Neural progenitor cell (in vitro differentiated cells): Measurements from ENCODE around the gene COX4I2. TPM values are rescaled to one million over a fixed set of nuclear protein-coding genes. Genes with fewer than 3 reads are reported as not detected.
A peak's percentile ranks its signal among the peaks of the same experiment; 100 is the strongest.

Experiments used
- DNase-seq: peaks from one replicate; pipeline ENCODE4 v3.0.0-alpha.2; 2016; ENCODE audit warnings: low spot score
- H2AFZ ChIP-seq: fragments of 200-600 bp; sonication (generic); replicated peaks from 2 replicates; pipeline ENCODE4 v1.6.1; 2016; ENCODE audit warnings: antibody characterized with exemption
- H3F3A ChIP-seq: fragments of 200-600 bp; sonication (generic); 2 replicates; pipeline ENCODE4 v1.6.1; 2016; ENCODE audit warnings: antibody characterized with exemption, low read depth
- H3K27ac ChIP-seq: fragments of 200-600 bp; sonication (generic); 2 replicates; pipeline ENCODE4 v1.5.1; 2016; ENCODE audit warnings: mild to moderate bottlenecking
- H3K27me3 ChIP-seq: fragments of 200-600 bp; sonication (generic); 2 replicates; pipeline ENCODE4 v1.6.1; 2016; ENCODE audit warnings: mild to moderate bottlenecking, moderate library complexity
- H3K36me3 ChIP-seq: fragments of 200-600 bp; sonication (generic); 2 replicates; pipeline ENCODE4 v1.5.1; 2016
- H3K4me1 ChIP-seq: fragments of 200-600 bp; sonication (generic); 2 replicates; pipeline ENCODE4 v1.6.1; 2016; ENCODE audit warnings: mixed run types
- H3K4me2 ChIP-seq: fragments of 200-600 bp; sonication (generic); 2 replicates; pipeline ENCODE4 v1.6.1; 2016
- H3K4me3 ChIP-seq: fragments of 200-600 bp; sonication (generic); 2 replicates; pipeline ENCODE4 v1.5.1; 2016
- H3K79me2 ChIP-seq: fragments of 200-600 bp; sonication (generic); 2 replicates; pipeline ENCODE4 v1.6.1; 2016; ENCODE audit warnings: low read depth
- H3K9ac ChIP-seq: fragments of 200-600 bp; sonication (generic); 2 replicates; pipeline ENCODE4 v1.6.1; 2016
- H3K9me3 ChIP-seq: fragments of 200-600 bp; sonication (generic); 2 replicates; pipeline ENCODE4 v1.5.1; 2016; ENCODE audit warnings: low read depth
- H4K20me1 ChIP-seq: fragments of 200-600 bp; sonication (generic); 2 replicates; pipeline ENCODE4 v1.6.1; 2016; ENCODE audit warnings: low read depth
- H3K27ac Mint-ChIP-seq: 3 replicates; pipeline ENCODE4 v1.8.0; 2021; ENCODE audit warnings: mixed read lengths
- H3K27me3 Mint-ChIP-seq: 2 replicates; pipeline ENCODE4 v1.8.0; 2022; ENCODE audit warnings: low read depth, mild to moderate bottlenecking, inconsistent platforms, moderate library complexity, mixed read lengths; ENCODE audit not compliant: insufficient read depth
- H3K36me3 Mint-ChIP-seq: 3 replicates; pipeline ENCODE4 v1.8.0; 2021; ENCODE audit warnings: mixed read lengths
- H3K4me1 Mint-ChIP-seq: 3 replicates; pipeline ENCODE4 v1.8.0; 2021; ENCODE audit warnings: mixed read lengths
- H3K4me3 Mint-ChIP-seq: 3 replicates; pipeline ENCODE4 v1.8.0; 2021; ENCODE audit warnings: mild to moderate bottlenecking, moderate library complexity, mixed read lengths
- H3K9me3 Mint-ChIP-seq: 3 replicates; pipeline ENCODE4 v1.8.0; 2020; ENCODE audit warnings: mixed read lengths
- CTCF ChIP-seq: fragments of 200-600 bp; sonication (generic); IDR thresholded peaks from 2 replicates; pipeline ENCODE4 v1.5.1; 2017; ENCODE audit warnings: antibody characterized with exemption, mild to moderate bottlenecking
- EZH2 ChIP-seq: fragments of 200-600 bp; sonication (generic); IDR thresholded peaks from 2 replicates; pipeline ENCODE4 v1.6.1; 2017; ENCODE audit warnings: antibody characterized with exemption, mild to moderate bottlenecking, moderate library complexity
- EZH2phosphoT487 ChIP-seq: fragments of 200-600 bp; sonication (generic); IDR thresholded peaks from 2 replicates; pipeline ENCODE4 v1.6.1; 2017; ENCODE audit warnings: antibody characterized with exemption
- total RNA-seq: library from RNA; depleted of rRNA; stranded (reverse); fragments of >200 nt; gene quantifications from 2 replicates; pipeline ENCODE4 v1.2.3, GENCODE V29; 2015; ENCODE audit warnings: low replicate concordance

The COX4I2 gene
- total RNA-seq, 1 donor from 2014 or later: not detected

GRCh38 chr20:31664696-31665354, 27.1 kb downstream of the COX4I2 start:
- DNase-seq: no peak
- Histone ChIP-seq H3K79me2 (no peaks in the 10 kb centered on the region), H3K27ac (no peak overlapping the region), H3K9me3 (no peaks in the 10 kb centered on the region), H3K27me3 (no peaks in the 10 kb centered on the region), H3K4me3 (no peak overlapping the region), H2AFZ (no peak overlapping the region), H4K20me1 (peaks cover 11% of the 10 kb centered on the region), H3K4me1 (peaks cover 11% of the 10 kb centered on the region), H3K9ac (no peak overlapping the region), H3K4me2 (no peak overlapping the region), H3F3A (peaks cover 17% of the 10 kb centered on the region), H3K36me3 (no peaks in the 10 kb centered on the region)
- Mint-ChIP-seq H3K4me3 (no peak overlapping the region), H3K4me1 (peaks cover 30% of the 10 kb centered on the region), H3K36me3 (peaks cover 10% of the 10 kb centered on the region), H3K9me3 (peaks cover 2% of the 10 kb centered on the region), H3K27me3 (peaks cover 7% of the 10 kb centered on the region), H3K27ac (no peak overlapping the region)
- TF ChIP-seq EZH2phosphoT487: no peak
- TF ChIP-seq EZH2: no peak
- TF ChIP-seq CTCF: no peak

GRCh38 chr20:31665753-31666152, 28.0 kb downstream of the COX4I2 start:
- Histone ChIP-seq H3K9ac (no peak overlapping the region), H2AFZ (no peak overlapping the region), H3K4me3 (no peak overlapping the region), H3K79me2 (no peaks in the 10 kb centered on the region), H3K36me3 (no peaks in the 10 kb centered on the region), H3K9me3 (no peaks in the 10 kb centered on the region), H3K27ac (no peak overlapping the region), H3K27me3 (no peaks in the 10 kb centered on the region), H3K4me2 (no peak overlapping the region), H3F3A (peaks cover 15% of the 10 kb centered on the region), H3K4me1 (peaks cover 11% of the 10 kb centered on the region), H4K20me1 (peaks cover 17% of the 10 kb centered on the region)
- Mint-ChIP-seq H3K27ac (peak overlapping the region; percentile 3), H3K27me3 (peaks cover 7% of the 10 kb centered on the region), H3K4me3 (no peak overlapping the region), H3K9me3 (peaks cover 2% of the 10 kb centered on the region), H3K4me1 (peaks cover 28% of the 10 kb centered on the region), H3K36me3 (peaks cover 10% of the 10 kb centered on the region)
- TF ChIP-seq EZH2 (no peak), EZH2phosphoT487 (no peak)
- no peak for DNase-seq

GRCh38 chr20:31666258-31667042, 28.7 kb downstream of the COX4I2 start:
- peaks cover 9% of the 10 kb centered on the region for H3F3A ChIP-seq
- Mint-ChIP-seq H3K9me3 (no peaks in the 10 kb centered on the region), H3K27ac (peak overlapping the region; percentile 72), H3K27me3 (peaks cover 7% of the 10 kb centered on the region), H3K4me3 (no peak overlapping the region), H3K36me3 (peaks cover 10% of the 10 kb centered on the region), H3K4me1 (peaks cover 24% of the 10 kb centered on the region)
- H3K79me2 ChIP-seq: no peaks in the 10 kb centered on the region
- H3K36me3 ChIP-seq: no peaks in the 10 kb centered on the region
- TF ChIP-seq EZH2 (no peak), CTCF (no peak), EZH2phosphoT487 (no peak)
- H3K4me1 ChIP-seq: peaks cover 11% of the 10 kb centered on the region
- H4K20me1 ChIP-seq: peaks cover 24% of the 10 kb centered on the region
- no peak overlapping the region for H2AFZ ChIP-seq
- H3K9ac ChIP-seq: no peak overlapping the region
- H3K4me3 ChIP-seq: no peak overlapping the region
- H3K4me2 ChIP-seq: no peak overlapping the region
- no peaks in the 10 kb centered on the region for H3K9me3 ChIP-seq
- no peak overlapping the region for H3K27ac ChIP-seq
- DNase-seq: peak; percentile 43
- no peaks in the 10 kb centered on the region for H3K27me3 ChIP-seq
